Neural progenitor cell (in vitro differentiated cells): ENCODE measurements around the gene PCYT1A. TPM values are rescaled to one million over a fixed set of nuclear protein-coding genes. Genes with fewer than 3 reads are reported as not detected.
A peak's percentile ranks its signal among the peaks of the same experiment; 100 is the strongest.

Experiments
- DNase-seq: peaks from one replicate; pipeline ENCODE4 v3.0.0-alpha.2; 2016; ENCODE audit warnings: low spot score
- H2AFZ ChIP-seq: fragments of 200-600 bp; sonication (generic); replicated peaks from 2 replicates; pipeline ENCODE4 v1.6.1; 2016; ENCODE audit warnings: antibody characterized with exemption
- H3F3A ChIP-seq: fragments of 200-600 bp; sonication (generic); 2 replicates; pipeline ENCODE4 v1.6.1; 2016; ENCODE audit warnings: antibody characterized with exemption, low read depth
- H3K27ac ChIP-seq: fragments of 200-600 bp; sonication (generic); 2 replicates; pipeline ENCODE4 v1.5.1; 2016; ENCODE audit warnings: mild to moderate bottlenecking
- H3K27me3 ChIP-seq: fragments of 200-600 bp; sonication (generic); 2 replicates; pipeline ENCODE4 v1.6.1; 2016; ENCODE audit warnings: mild to moderate bottlenecking, moderate library complexity
- H3K36me3 ChIP-seq: fragments of 200-600 bp; sonication (generic); 2 replicates; pipeline ENCODE4 v1.5.1; 2016
- H3K4me1 ChIP-seq: fragments of 200-600 bp; sonication (generic); 2 replicates; pipeline ENCODE4 v1.6.1; 2016; ENCODE audit warnings: mixed run types
- H3K4me2 ChIP-seq: fragments of 200-600 bp; sonication (generic); 2 replicates; pipeline ENCODE4 v1.6.1; 2016
- H3K4me3 ChIP-seq: fragments of 200-600 bp; sonication (generic); 2 replicates; pipeline ENCODE4 v1.5.1; 2016
- H3K79me2 ChIP-seq: fragments of 200-600 bp; sonication (generic); 2 replicates; pipeline ENCODE4 v1.6.1; 2016; ENCODE audit warnings: low read depth
- H3K9ac ChIP-seq: fragments of 200-600 bp; sonication (generic); 2 replicates; pipeline ENCODE4 v1.6.1; 2016
- H3K9me3 ChIP-seq: fragments of 200-600 bp; sonication (generic); 2 replicates; pipeline ENCODE4 v1.5.1; 2016; ENCODE audit warnings: low read depth
- H4K20me1 ChIP-seq: fragments of 200-600 bp; sonication (generic); 2 replicates; pipeline ENCODE4 v1.6.1; 2016; ENCODE audit warnings: low read depth
- H3K27ac Mint-ChIP-seq: 3 replicates; pipeline ENCODE4 v1.8.0; 2021; ENCODE audit warnings: mixed read lengths
- H3K27me3 Mint-ChIP-seq: 2 replicates; pipeline ENCODE4 v1.8.0; 2022; ENCODE audit warnings: low read depth, mild to moderate bottlenecking, inconsistent platforms, moderate library complexity, mixed read lengths; ENCODE audit not compliant: insufficient read depth
- H3K36me3 Mint-ChIP-seq: 3 replicates; pipeline ENCODE4 v1.8.0; 2021; ENCODE audit warnings: mixed read lengths
- H3K4me1 Mint-ChIP-seq: 3 replicates; pipeline ENCODE4 v1.8.0; 2021; ENCODE audit warnings: mixed read lengths
- H3K4me3 Mint-ChIP-seq: 3 replicates; pipeline ENCODE4 v1.8.0; 2021; ENCODE audit warnings: mild to moderate bottlenecking, moderate library complexity, mixed read lengths
- H3K9me3 Mint-ChIP-seq: 3 replicates; pipeline ENCODE4 v1.8.0; 2020; ENCODE audit warnings: mixed read lengths
- CTCF ChIP-seq: fragments of 200-600 bp; sonication (generic); IDR thresholded peaks from 2 replicates; pipeline ENCODE4 v1.5.1; 2017; ENCODE audit warnings: antibody characterized with exemption, mild to moderate bottlenecking
- EZH2 ChIP-seq: fragments of 200-600 bp; sonication (generic); IDR thresholded peaks from 2 replicates; pipeline ENCODE4 v1.6.1; 2017; ENCODE audit warnings: antibody characterized with exemption, mild to moderate bottlenecking, moderate library complexity
- EZH2phosphoT487 ChIP-seq: fragments of 200-600 bp; sonication (generic); IDR thresholded peaks from 2 replicates; pipeline ENCODE4 v1.6.1; 2017; ENCODE audit warnings: antibody characterized with exemption
- total RNA-seq: library from RNA; depleted of rRNA; stranded (reverse); fragments of >200 nt; gene quantifications from 2 replicates; pipeline ENCODE4 v1.2.3, GENCODE V29; 2015; ENCODE audit warnings: low replicate concordance

Gene PCYT1A
- total RNA-seq, 1 donor from 2014 or later: 29.3 TPM

- Mint-ChIP-seq H3K27ac (no peak overlapping the region), H3K4me3 (no peak overlapping the region), H3K27me3 (peaks cover 4% of the 10 kb centered on the region), H3K36me3 (no peaks in the 10 kb centered on the region), H3K4me1 (peaks cover 12% of the 10 kb centered on the region), H3K9me3 (no peaks in the 10 kb centered on the region)
- TF ChIP-seq CTCF (no peak), EZH2 (no peak), EZH2phosphoT487 (no peak)
- Histone ChIP-seq H3K4me2 (no peak overlapping the region), H3K79me2 (no peaks in the 10 kb centered on the region), H3K9ac (no peak overlapping the region), H3K9me3 (no peaks in the 10 kb centered on the region), H3K27me3 (no peaks in the 10 kb centered on the region), H3K27ac (no peak overlapping the region), H3F3A (no peaks in the 10 kb centered on the region), H3K4me3 (no peak overlapping the region), H3K4me1 (peaks cover 6% of the 10 kb centered on the region), H4K20me1 (no peaks in the 10 kb centered on the region), H2AFZ (peak overlapping the region; percentile 61), H3K36me3 (no peaks in the 10 kb centered on the region)
- DNase-seq: no peak
Measured at GRCh38 chr3:196195664-196196265, 91.8 kb downstream of the PCYT1A start.

- no peak for DNase-seq
- H3K9me3 Mint-ChIP-seq: no peaks in the 10 kb centered on the region
- TF ChIP-seq CTCF (no peak), EZH2 (no peak), EZH2phosphoT487 (no peak)
- no peak overlapping the region for H3K9ac ChIP-seq
- peaks cover 4% of the 10 kb centered on the region for H3K27me3 Mint-ChIP-seq
- peaks cover 6% of the 10 kb centered on the region for H3K4me1 ChIP-seq
- no peak overlapping the region for H3K27ac ChIP-seq
- H3K79me2 ChIP-seq: no peaks in the 10 kb centered on the region
- no peaks in the 10 kb centered on the region for H3K36me3 Mint-ChIP-seq
- no peaks in the 10 kb centered on the region for H3K9me3 ChIP-seq
- no peak overlapping the region for H3K27ac Mint-ChIP-seq
- H4K20me1 ChIP-seq: no peaks in the 10 kb centered on the region
- H3K4me3 Mint-ChIP-seq: no peak overlapping the region
- no peaks in the 10 kb centered on the region for H3K27me3 ChIP-seq
- H3K4me2 ChIP-seq: no peak overlapping the region
- H3K36me3 ChIP-seq: no peaks in the 10 kb centered on the region
- no peak overlapping the region for H3K4me3 ChIP-seq
- no peaks in the 10 kb centered on the region for H3F3A ChIP-seq
- H3K4me1 Mint-ChIP-seq: peaks cover 12% of the 10 kb centered on the region
- no peak overlapping the region for H2AFZ ChIP-seq
Measured at GRCh38 chr3:196194542-196194915, 93.0 kb downstream of the PCYT1A start.

GRCh38 chr3:196193736-196194541 lies 93.6 kb downstream of the PCYT1A start:
- no peaks in the 10 kb centered on the region for H3F3A ChIP-seq
- no peaks in the 10 kb centered on the region for H3K27me3 ChIP-seq
- DNase-seq: no peak
- no peaks in the 10 kb centered on the region for H3K9me3 ChIP-seq
- TF ChIP-seq EZH2 (no peak), CTCF (no peak), EZH2phosphoT487 (no peak)
- no peaks in the 10 kb centered on the region for H3K36me3 Mint-ChIP-seq
- no peak overlapping the region for H2AFZ ChIP-seq
- peaks cover 6% of the 10 kb centered on the region for H3K4me1 ChIP-seq
- no peak overlapping the region for H3K4me3 Mint-ChIP-seq
- no peak overlapping the region for H3K4me3 ChIP-seq
- peak overlapping the region; percentile 42 for H3K27ac Mint-ChIP-seq
- no peak overlapping the region for H3K4me2 ChIP-seq
- no peak overlapping the region for H3K9ac ChIP-seq
- H3K36me3 ChIP-seq: no peaks in the 10 kb centered on the region
- H3K27me3 Mint-ChIP-seq: peaks cover 4% of the 10 kb centered on the region
- H3K4me1 Mint-ChIP-seq: peaks cover 12% of the 10 kb centered on the region
- H3K79me2 ChIP-seq: no peaks in the 10 kb centered on the region
- no peaks in the 10 kb centered on the region for H3K9me3 Mint-ChIP-seq
- H3K27ac ChIP-seq: no peak overlapping the region
- no peaks in the 10 kb centered on the region for H4K20me1 ChIP-seq
